Hepatocyte (in vitro differentiated cells): Measurements from ENCODE around the gene PPDPF. TPM values are rescaled to one million over a fixed set of nuclear protein-coding genes. Genes with fewer than 3 reads are reported as not detected.
"Not testable (repeated sequence)": the region's sequence is repeated elsewhere in the genome, so short reads cannot be mapped to it uniquely, and the experiment has no call there.

Experiments used
- DNase-seq: peaks from one replicate; pipeline ENCODE4 v3.0.0-alpha.2; 2016; ENCODE audit warnings: low spot score
- H2AFZ ChIP-seq: fragments of 200-600 bp; sonication (generic); 2 replicates; pipeline ENCODE4 v1.6.0; 2016; ENCODE audit warnings: antibody characterized with exemption, mild to moderate bottlenecking
- H3K27ac ChIP-seq: fragments of 200-600 bp; sonication (generic); 2 replicates; pipeline ENCODE4 v1.5.1; 2016; ENCODE audit warnings: mild to moderate bottlenecking
- H3K27me3 ChIP-seq: fragments of 200-600 bp; sonication (generic); 2 replicates; pipeline ENCODE4 v1.6.1; 2016
- H3K36me3 ChIP-seq: fragments of 200-600 bp; sonication (generic); replicated peaks from 2 replicates; pipeline ENCODE4 v1.5.1; 2016; ENCODE audit warnings: low read depth; ENCODE audit not compliant: insufficient read depth
- H3K4me1 ChIP-seq: fragments of 200-600 bp; sonication (generic); 2 replicates; pipeline ENCODE4 v1.5.1; 2016; ENCODE audit warnings: mild to moderate bottlenecking, moderate library complexity; ENCODE audit not compliant: insufficient read depth
- H3K4me2 ChIP-seq: fragments of 200-600 bp; sonication (generic); 2 replicates; pipeline ENCODE4 v1.6.0; 2016
- H3K4me3 ChIP-seq: fragments of 200-600 bp; sonication (generic); 2 replicates; pipeline ENCODE4 v1.5.1; 2016; ENCODE audit warnings: mild to moderate bottlenecking
- H3K79me2 ChIP-seq: fragments of 200-600 bp; sonication (generic); 2 replicates; pipeline ENCODE4 v1.6.0; 2017; ENCODE audit warnings: mild to moderate bottlenecking
- H3K9me2 ChIP-seq: fragments of 200-600 bp; sonication (generic); replicated peaks from 2 replicates; pipeline ENCODE4 v1.6.0; 2017; ENCODE audit warnings: mild to moderate bottlenecking; ENCODE audit not compliant: insufficient read depth
- H3K9me3 ChIP-seq: fragments of 200-600 bp; sonication (generic); 2 replicates; pipeline ENCODE4 v1.5.1; 2016; ENCODE audit warnings: low read depth, mild to moderate bottlenecking
- H4K20me1 ChIP-seq: fragments of 200-600 bp; sonication (generic); 2 replicates; pipeline ENCODE4 v1.6.0; 2016; ENCODE audit warnings: mild to moderate bottlenecking; ENCODE audit not compliant: insufficient read depth, poor library complexity, severe bottlenecking
- CTCF ChIP-seq: fragments of 200-600 bp; sonication (generic); IDR thresholded peaks from 2 replicates; pipeline ENCODE4 v1.5.1; 2016; ENCODE audit warnings: antibody characterized with exemption, mild to moderate bottlenecking; ENCODE audit not compliant: poor library complexity
- EZH2 ChIP-seq: fragments of 200-600 bp; sonication (generic); IDR thresholded peaks from 2 replicates; pipeline ENCODE4 v1.6.1; 2016; ENCODE audit warnings: antibody characterized with exemption, mild to moderate bottlenecking, borderline replicate concordance
- EZH2phosphoT487 ChIP-seq: fragments of 200-600 bp; sonication (generic); IDR thresholded peaks from one replicate; pipeline ENCODE4 v1.6.1; 2018; ENCODE audit warnings: antibody characterized with exemption, mild to moderate bottlenecking, low read depth, moderate library complexity; ENCODE audit not compliant: unreplicated experiment, severe bottlenecking
- WGBS: methylation state at CpG from one replicate; pipeline ENCODE4 v1.1.6; 2016; ENCODE audit warnings: low lambda C conversion rate; ENCODE audit errors: missing lambda C conversion rate; 5-methylcytosine and 5-hydroxymethylcytosine counted together
- polyA plus RNA-seq: library from polyadenylated mRNA; unstranded; fragments of >200 nt; fragmentation: Nextera tagmentation; extraction: Ambion mirVana; gene quantifications from 2 replicates; pipeline ENCODE4 v1.2.1, GENCODE V29; 2016
- total RNA-seq: library from RNA; depleted of rRNA; stranded (reverse); fragments of >200 nt; gene quantifications from 2 replicates; pipeline ENCODE4 v1.2.3, GENCODE V29; 2014

Gene PPDPF
- total and polyA plus RNA-seq, 2 experiments from 2014 or later, result 55.1 to 333 TPM

DNA sequence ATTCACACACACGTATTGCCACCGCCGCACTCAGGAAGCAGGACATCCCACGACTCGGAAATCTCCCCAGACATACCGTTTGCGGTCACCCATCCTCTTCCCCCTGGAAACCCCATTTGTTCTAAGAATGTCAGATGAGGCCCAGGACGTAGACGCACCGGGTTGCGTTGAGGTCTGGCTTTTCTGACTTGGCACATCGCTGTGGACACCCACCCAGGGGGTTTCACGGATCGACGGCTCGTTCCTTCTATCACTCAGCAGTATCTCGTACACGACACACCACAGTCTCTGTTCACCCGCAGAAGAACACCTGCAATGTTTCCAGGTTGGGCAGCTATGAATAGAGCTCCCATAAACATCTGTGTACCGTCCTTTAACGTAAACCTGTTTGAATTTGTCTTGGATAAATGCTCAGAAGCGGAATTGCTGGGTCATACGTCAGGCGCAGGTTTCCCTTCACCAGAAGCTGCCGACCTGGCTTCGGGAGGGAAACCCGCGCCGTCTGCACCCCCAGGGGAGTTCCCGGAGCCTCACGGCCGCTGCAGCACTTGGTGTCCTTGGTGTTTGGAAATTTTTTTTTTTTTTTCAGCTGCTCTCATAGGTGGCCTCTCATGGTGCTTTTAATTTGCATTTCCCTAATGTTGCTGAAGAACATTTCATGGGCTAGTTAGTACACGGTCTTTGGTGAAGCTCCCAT, 12.3 kb upstream of the PPDPF start:
- Histone ChIP-seq H3K9me3 (no peaks in the 10 kb centered on the region), H3K79me2 (no peaks in the 10 kb centered on the region), H3K4me1 (no peaks in the 10 kb centered on the region), H3K9me2 (no peaks in the 10 kb centered on the region), H3K27me3 (peaks cover 5% of the 10 kb centered on the region), H3K36me3 (no peaks in the 10 kb centered on the region), H3K27ac (no peak overlapping the region), H3K4me3 (no peak overlapping the region), H3K4me2 (no peak overlapping the region), H4K20me1 (no peaks in the 10 kb centered on the region), H2AFZ (no peak overlapping the region)
- WGBS, result 93% methylated on average over 33 of the region's 33 CpGs
- DNase-seq, result no peak
- no peak for TF ChIP-seq CTCF
- TF ChIP-seq EZH2phosphoT487, result no peak
- no peak for TF ChIP-seq EZH2

DNA sequence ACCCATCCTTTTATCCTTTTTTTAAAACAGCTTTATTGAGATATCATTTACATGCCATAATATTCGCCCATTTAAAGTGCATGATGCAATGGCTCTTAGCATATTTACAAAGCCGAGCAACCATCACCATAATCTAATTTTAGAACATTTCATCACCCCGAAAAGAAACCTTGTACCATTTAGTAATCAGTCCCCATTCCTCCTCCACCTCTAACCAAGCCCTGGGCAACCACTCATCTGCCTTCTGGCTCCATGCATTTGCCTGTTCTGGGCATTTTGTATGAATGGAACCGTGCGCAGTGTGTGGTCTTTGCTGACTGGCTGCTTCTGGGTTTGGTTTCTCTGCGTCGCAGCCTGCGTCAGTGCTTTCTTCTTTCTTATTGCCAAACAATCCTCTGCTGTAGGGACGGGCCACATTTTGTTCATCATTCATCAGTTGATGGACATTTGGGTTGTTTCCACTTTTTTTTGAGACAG, 11.4 kb upstream of the PPDPF start:
- Histone ChIP-seq H2AFZ (no peak overlapping the region), H3K27ac (no peak overlapping the region), H3K36me3 (no peaks in the 10 kb centered on the region), H3K9me3 (no peaks in the 10 kb centered on the region), H3K27me3 (peaks cover 6% of the 10 kb centered on the region), H3K79me2 (no peaks in the 10 kb centered on the region), H4K20me1 (no peaks in the 10 kb centered on the region), H3K9me2 (no peaks in the 10 kb centered on the region), H3K4me2 (no peak overlapping the region), H3K4me1 (no peaks in the 10 kb centered on the region), H3K4me3 (no peak overlapping the region)
- 92% methylated on average over 9 of the region's 9 CpGs for WGBS
- TF ChIP-seq EZH2 (no peak), EZH2phosphoT487 (no peak), CTCF (no peak)
- no peak for DNase-seq

DNA sequence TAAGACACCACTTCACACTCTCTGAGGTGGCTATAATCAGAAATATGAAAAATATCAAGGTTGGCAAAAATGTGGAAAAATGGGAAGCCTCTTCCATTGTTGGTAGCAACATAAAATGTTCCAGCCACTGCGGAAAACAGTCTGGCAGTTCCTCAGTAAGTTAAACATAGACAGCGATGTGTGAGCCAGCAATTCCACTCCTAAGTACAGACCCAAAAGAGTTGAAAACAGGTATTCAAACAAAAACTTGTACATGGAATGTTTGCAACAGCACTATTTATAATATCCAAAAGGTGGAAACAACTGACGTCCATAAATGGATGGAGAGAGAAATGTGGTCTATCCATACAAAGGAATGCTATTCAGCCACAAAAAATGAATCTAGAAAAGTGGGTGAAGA, 7.4 kb upstream of the PPDPF start:
- H2AFZ ChIP-seq, result no peak overlapping the region
- no peaks in the 10 kb centered on the region for H3K36me3 ChIP-seq
- H3K9me2 ChIP-seq, result no peaks in the 10 kb centered on the region
- no peak overlapping the region for H3K4me3 ChIP-seq
- H3K27ac ChIP-seq, result no peak overlapping the region
- H3K79me2 ChIP-seq, result no peaks in the 10 kb centered on the region
- no peak for DNase-seq
- H4K20me1 ChIP-seq, result no peaks in the 10 kb centered on the region
- WGBS, result 93% methylated on average over 3 of the region's 3 CpGs
- H3K4me2 ChIP-seq, result no peak overlapping the region
- H3K9me3 ChIP-seq, result no peaks in the 10 kb centered on the region
- H3K27me3 ChIP-seq, result peaks cover 5% of the 10 kb centered on the region
- H3K4me1 ChIP-seq, result no peaks in the 10 kb centered on the region
- TF ChIP-seq EZH2phosphoT487 (no peak), EZH2 (no peak)

- not testable (repeated sequence) for H3K27ac ChIP-seq, H3K9me3 ChIP-seq, H3K9me2 ChIP-seq, H3K27me3 ChIP-seq, DNase-seq, H4K20me1 ChIP-seq, H3K79me2 ChIP-seq, H3K36me3 ChIP-seq, H3K4me3 ChIP-seq, H2AFZ ChIP-seq, H3K4me2 ChIP-seq, H3K4me1 ChIP-seq
- 86% methylated on average over 10 of the region's 10 CpGs for WGBS
Observed at GRCh38 chr20:63514520-63514919, 6.0 kb upstream of the PPDPF start.
